ENCODE measurements around the gene DNAJC5G.

The DNAJC5G gene

DNA sequence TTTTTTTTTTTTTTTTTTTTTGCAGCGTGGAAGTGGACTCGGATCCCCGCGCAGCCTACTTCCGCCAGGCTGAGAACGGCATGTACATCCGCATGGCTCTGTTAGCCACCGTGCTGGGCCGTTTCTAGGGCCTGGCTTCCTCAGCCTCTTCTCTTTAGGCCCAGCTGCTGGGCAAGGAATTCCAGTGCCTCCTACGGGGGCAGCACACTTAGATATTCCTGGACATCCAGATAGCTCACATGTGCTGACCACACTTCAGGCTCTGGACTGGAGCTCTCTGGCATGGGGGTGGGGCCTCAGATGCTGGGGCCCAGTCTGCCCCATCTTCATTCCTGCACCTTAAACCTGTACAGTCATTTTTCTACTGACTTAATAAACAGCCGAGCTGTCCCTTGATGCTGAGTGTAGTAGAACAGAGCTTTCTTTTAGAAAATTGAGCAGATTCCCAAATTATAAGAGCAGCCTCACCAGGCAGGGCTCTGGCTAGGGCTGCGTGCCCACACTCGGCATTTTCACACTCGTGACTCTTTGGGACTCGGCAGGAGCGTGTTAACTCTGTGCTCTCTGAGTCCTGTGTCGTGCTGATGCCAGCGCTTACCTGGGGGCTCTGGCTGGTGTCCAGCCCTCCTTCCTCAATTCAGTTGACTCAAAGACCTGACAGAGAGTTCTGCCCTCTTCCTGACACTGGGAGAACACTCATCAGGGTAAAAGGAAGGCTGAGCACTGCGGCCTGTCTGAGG, 31.7 kb upstream of the DNAJC5G start:
- TF ChIP-seq, protein P1, sequence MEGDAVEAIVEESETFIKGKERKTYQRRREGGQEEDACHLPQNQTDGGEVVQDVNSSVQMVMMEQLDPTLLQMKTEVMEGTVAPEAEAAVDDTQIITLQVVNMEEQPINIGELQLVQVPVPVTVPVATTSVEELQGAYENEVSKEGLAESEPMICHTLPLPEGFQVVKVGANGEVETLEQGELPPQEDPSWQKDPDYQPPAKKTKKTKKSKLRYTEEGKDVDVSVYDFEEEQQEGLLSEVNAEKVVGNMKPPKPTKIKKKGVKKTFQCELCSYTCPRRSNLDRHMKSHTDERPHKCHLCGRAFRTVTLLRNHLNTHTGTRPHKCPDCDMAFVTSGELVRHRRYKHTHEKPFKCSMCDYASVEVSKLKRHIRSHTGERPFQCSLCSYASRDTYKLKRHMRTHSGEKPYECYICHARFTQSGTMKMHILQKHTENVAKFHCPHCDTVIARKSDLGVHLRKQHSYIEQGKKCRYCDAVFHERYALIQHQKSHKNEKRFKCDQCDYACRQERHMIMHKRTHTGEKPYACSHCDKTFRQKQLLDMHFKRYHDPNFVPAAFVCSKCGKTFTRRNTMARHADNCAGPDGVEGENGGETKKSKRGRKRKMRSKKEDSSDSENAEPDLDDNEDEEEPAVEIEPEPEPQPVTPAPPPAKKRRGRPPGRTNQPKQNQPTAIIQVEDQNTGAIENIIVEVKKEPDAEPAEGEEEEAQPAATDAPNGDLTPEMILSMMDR (IDR thresholded peaks at IDR 0.05; ENCODE audit: borderline replicate concordance, control extremely low read depth, extremely low read depth, insufficient read depth, missing control alignments): no peak
- DNase-seq (ENCODE audit: low spot score): no peak
- in situ Hi-C loops (cut with MboI; ENCODE audit: low sequenced_read_pairs, unreplicated experiment): no loop called here

DNA sequence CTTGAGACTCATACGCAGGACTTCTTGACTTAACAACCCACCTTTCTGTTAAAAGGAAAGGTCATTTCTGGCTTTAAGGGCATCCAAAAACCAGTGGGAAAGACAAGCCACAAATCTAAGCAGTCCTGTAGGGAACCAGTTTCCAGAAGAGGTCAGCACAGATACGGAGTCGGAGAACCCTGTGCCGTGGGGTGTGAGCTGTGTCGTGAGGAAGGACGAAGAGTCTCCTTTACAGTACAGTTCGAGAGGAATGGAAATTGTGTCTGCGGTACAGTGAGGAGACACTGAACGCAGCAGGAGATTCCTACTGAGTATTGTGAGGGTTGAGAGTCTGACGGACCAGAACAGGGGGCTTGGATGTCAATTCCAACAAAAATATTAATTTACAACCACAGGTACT, 30.1 kb upstream of the DNAJC5G start:
- DNase-seq (ENCODE audit: low spot score): no peak
- TF ChIP-seq, protein P1 (IDR thresholded peaks at IDR 0.05; ENCODE audit: borderline replicate concordance, control extremely low read depth, extremely low read depth, insufficient read depth, missing control alignments): no peak
- in situ Hi-C loops (cut with MboI; ENCODE audit: low sequenced_read_pairs, unreplicated experiment): no loop called here

DNA sequence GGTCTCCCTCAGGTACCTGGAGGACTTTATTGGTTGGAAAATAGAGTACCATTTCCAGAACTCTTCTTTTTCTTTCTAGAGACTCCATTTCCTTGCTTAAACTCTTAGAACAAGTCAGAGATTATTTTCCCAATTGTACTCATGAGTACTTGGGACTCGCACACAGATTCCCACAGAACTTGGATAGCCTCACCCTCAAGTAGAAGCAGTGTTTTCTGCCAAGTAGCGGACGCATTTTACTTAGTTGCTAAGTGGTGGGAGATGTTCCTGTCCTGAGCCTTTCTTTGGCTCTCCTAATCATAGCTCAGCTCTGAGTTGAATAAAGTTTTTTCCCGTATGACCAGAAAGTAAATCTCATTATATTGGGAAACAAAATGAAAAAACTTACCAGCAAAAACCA, 29.6 kb upstream of the DNAJC5G start:
- no peak for DNase-seq (ENCODE audit: low spot score)
- TF ChIP-seq, protein P1 (IDR thresholded peaks at IDR 0.05; ENCODE audit: borderline replicate concordance, control extremely low read depth, extremely low read depth, insufficient read depth, missing control alignments): no peak
- in situ Hi-C loops (cut with MboI; ENCODE audit: low sequenced_read_pairs, unreplicated experiment): no loop called here

DNA sequence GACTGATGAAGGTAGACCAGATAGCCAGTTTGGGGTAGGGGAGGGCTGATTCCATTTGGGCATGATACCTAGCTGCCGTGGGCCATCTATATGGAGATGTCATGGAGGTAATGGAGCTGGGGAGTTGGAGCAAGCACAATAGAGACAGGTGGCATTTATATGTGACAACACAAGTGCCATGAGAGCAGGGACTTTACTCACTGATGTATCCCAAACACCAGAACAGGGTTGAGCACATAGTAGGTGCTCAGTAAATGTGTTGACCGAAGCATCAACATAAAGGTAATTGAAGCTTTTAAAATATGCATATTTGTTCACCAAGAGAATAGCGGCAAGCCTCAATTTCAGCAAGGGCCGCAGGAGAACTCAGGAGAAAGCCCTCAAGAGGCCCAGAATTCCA, 27.3 kb upstream of the DNAJC5G start:
- in situ Hi-C loops (cut with MboI; ENCODE audit: low sequenced_read_pairs, unreplicated experiment): no loop called here
- TF ChIP-seq, protein P1 (IDR thresholded peaks at IDR 0.05; ENCODE audit: borderline replicate concordance, control extremely low read depth, extremely low read depth, insufficient read depth, missing control alignments): no peak

DNA sequence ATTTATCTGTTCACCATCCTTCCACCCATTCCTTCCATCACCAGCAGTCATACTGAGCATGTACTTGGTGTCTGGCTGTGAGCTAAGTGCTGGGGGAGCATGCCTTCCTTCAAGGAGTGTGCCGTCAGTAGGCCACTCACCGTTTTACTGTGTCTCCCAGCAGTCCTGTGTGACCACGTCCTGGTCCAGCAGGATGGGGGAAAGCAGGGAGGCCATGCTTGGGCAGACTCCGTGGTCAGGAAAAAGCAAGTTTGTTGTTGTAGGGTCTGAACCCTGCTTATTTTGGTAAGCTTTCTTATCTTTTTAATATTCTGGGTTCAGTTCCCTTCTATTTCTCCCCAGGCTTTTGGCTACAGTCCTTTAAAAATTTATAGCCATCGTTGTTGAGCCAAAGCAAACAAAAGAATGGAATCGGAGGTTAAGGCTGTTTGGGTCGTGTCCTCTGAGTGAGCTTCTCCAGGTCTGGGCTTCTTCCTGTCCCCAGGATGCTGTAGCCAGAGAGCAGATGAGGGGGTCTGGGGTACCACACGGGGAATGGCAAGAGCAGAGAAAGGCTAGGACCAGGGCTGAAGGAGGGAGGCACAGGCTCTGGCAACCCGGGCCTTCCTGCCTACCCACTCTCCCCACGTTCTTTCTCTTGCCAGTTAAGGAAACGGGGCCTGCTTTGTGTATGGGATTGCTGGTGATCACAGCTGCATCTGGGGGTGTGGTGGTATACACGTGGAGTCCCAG, 25.9 kb upstream of the DNAJC5G start:
- no peak for DNase-seq (ENCODE audit: low spot score)
- TF ChIP-seq, protein P1 (IDR thresholded peaks at IDR 0.05; ENCODE audit: borderline replicate concordance, control extremely low read depth, extremely low read depth, insufficient read depth, missing control alignments): no peak
- in situ Hi-C loops (cut with MboI; ENCODE audit: low sequenced_read_pairs, unreplicated experiment): no loop called here

More for the DNA sequence above, 27.3 kb upstream of the DNAJC5G start:
- DNase-seq (ENCODE audit: low spot score): no peak

DNA sequence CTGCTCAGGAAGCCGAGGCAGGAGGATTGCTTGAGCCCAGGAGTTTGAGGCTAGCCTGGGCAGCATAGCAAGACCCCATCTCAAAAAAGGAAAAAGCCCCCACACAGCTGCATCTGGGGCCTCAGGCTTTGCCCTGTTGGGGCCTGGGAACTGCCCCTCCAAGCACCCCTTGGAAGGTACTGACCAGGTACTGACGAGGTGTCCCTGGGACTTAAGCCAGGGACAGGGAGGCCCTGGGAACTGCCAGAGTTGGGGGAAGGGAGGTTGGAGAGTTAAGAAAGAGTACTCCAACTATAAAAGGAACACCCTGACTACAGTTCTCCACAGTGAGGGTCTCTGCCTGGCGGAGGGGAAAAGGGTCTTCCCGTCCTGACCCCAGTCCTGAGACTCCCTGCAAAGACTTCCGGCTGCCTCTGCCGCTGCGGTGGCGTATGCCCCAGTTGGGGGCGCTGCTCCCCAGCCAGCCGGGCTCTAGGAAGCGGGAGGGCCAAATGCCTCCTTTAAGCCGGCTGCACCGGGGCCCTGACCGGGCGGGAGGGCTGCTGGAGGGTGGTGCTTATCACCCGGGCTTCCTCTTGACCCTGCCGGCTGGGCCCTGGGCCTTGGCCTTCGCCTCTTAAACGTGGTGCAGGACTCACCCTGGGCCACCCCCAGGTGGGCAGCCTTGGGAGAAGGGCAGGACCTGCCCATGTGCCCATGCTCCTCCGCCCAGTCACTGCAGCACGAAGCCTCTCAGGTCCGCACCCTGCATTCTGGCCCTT, 25.2 kb upstream of the DNAJC5G start:
- DNase-seq (ENCODE audit: low spot score): peak; percentile 88
- in situ Hi-C loops (cut with MboI; ENCODE audit: low sequenced_read_pairs, unreplicated experiment): no loop called here
- TF ChIP-seq, protein P1 (IDR thresholded peaks at IDR 0.05; ENCODE audit: borderline replicate concordance, control extremely low read depth, extremely low read depth, insufficient read depth, missing control alignments): peak; percentile 88

Measured in GM13976 (cell line).